H1 (cell line): ENCODE measurements around the gene RASAL2. TPM values are rescaled to one million over a fixed set of nuclear protein-coding genes. Genes with fewer than 3 reads are reported as not detected.

Source experiments
- CTCF ChIA-PET: fragments of 300-600 bp; sonication (Branson Sonifier 250); formaldehyde crosslinking; loops from one replicate; lab custom pipeline; 2021; ENCODE audit not compliant: partially characterized antibody; lab: Charles Lee
- POLR2A ChIA-PET: fragments of 300-600 bp; sonication (Branson Sonifier 250); formaldehyde crosslinking; loops from one replicate; lab custom pipeline; 2021; ENCODE audit warnings: inconsistent platforms; ENCODE audit not compliant: partially characterized antibody; lab: Charles Lee
- DNase-seq, 2 experiments: peaks; one replicate each; pipeline versions ENCODE4 v3.0.0 to v3.0.0-alpha.2; 2010 to 2022; ENCODE audit warnings: low spot score in 2 of 2, low read depth in 1 of 2, mixed read lengths in 1 of 2
- FAIRE-seq: peaks from 2 replicates; lab custom pipeline; 2011; peaks lifted over from hg19 to GRCh38; lab: Jason Lieb, UNC
- H2AFZ ChIP-seq: 2 replicates; pipeline ENCODE4 v1.8.1; 2012; ENCODE audit warnings: low read length, inconsistent platforms
- H2AK5ac ChIP-seq: 2 replicates; pipeline ENCODE4 v1.6.1; 2013; ENCODE audit warnings: low read depth, low read length
- H2BK120ac ChIP-seq: replicated peaks from 2 replicates; pipeline ENCODE3; 2013; ENCODE audit warnings: low read depth, low read length, inconsistent platforms
- H2BK12ac ChIP-seq: 2 replicates; pipeline ENCODE4 v1.6.1; 2013; ENCODE audit warnings: low read depth, low read length
- H2BK15ac ChIP-seq: 2 replicates; pipeline ENCODE4 v1.6.1; 2013; ENCODE audit warnings: low read length
- H2BK20ac ChIP-seq: 2 replicates; pipeline ENCODE4 v1.6.1; 2013; ENCODE audit warnings: low read length
- H2BK5ac ChIP-seq: 2 replicates; pipeline ENCODE4 v1.6.1; 2013; ENCODE audit warnings: low read depth, low read length
- H3K14ac ChIP-seq: 2 replicates; pipeline ENCODE4 v1.6.1; 2013; ENCODE audit warnings: inconsistent platforms; ENCODE audit not compliant: insufficient read length
- H3K18ac ChIP-seq: 2 replicates; pipeline ENCODE4 v1.6.1; 2013; ENCODE audit warnings: low read length; ENCODE audit errors: extremely low read depth
- H3K23ac ChIP-seq: 2 replicates; pipeline ENCODE4 v1.6.1; 2013; ENCODE audit warnings: inconsistent platforms; ENCODE audit not compliant: insufficient read length
- H3K23me2 ChIP-seq: 2 replicates; pipeline ENCODE4 v1.6.1; 2013; ENCODE audit warnings: low read depth, low read length
- H3K27ac ChIP-seq: 2 replicates; pipeline ENCODE4 v1.6.1; 2011; ENCODE audit warnings: low read depth, low read length, inconsistent platforms
- H3K27me3 ChIP-seq, 4 experiments: replicated peaks in 1 of 4; 1 replicate in 1 of 4; 2 replicates in 3 of 4; pipeline versions ENCODE4 v1.6.1 to v1.8.1; 2011 to 2013; ENCODE audit warnings: low read length in 3 of 4, mild to moderate bottlenecking in 3 of 4, inconsistent platforms in 2 of 4, mixed read lengths in 2 of 4, moderate library complexity in 1 of 4; ENCODE audit not compliant: control insufficient read depth in 3 of 4, insufficient read depth in 3 of 4; ENCODE audit errors: extremely low read depth in 1 of 4
- H3K36me3 ChIP-seq, 4 experiments: 2 replicates each; pipeline versions ENCODE4 v1.6.1 to v1.8.1; 2011 to 2013; ENCODE audit warnings: mild to moderate bottlenecking in 4 of 4, low read length in 3 of 4, moderate library complexity in 2 of 4, control low read depth in 1 of 4, inconsistent platforms in 1 of 4; ENCODE audit not compliant: insufficient read depth in 4 of 4, control insufficient read depth in 2 of 4
- H3K4ac ChIP-seq: replicated peaks from 2 replicates; pipeline ENCODE3; 2013; ENCODE audit warnings: low read length, low read depth, mixed read lengths, inconsistent platforms; ENCODE audit not compliant: insufficient read length
- H3K4me1 ChIP-seq, 4 experiments: replicated peaks in 1 of 4; 1 replicate in 1 of 4; 2 replicates in 3 of 4; pipeline versions ENCODE4 v1.6.1 to v1.8.1; 2011 to 2013; ENCODE audit warnings: low read length in 3 of 4, inconsistent platforms in 2 of 4, mixed read lengths in 1 of 4; ENCODE audit not compliant: insufficient read depth in 4 of 4, control insufficient read depth in 3 of 4
- H3K4me2 ChIP-seq, 2 experiments: 2 replicates each; pipeline versions ENCODE4 v1.6.1 to v1.8.1; 2011 to 2013; ENCODE audit warnings: low read depth in 2 of 2, low read length in 2 of 2, control low read depth in 1 of 2, inconsistent platforms in 1 of 2, mild to moderate bottlenecking in 1 of 2; ENCODE audit not compliant: insufficient read depth in 1 of 2
- H3K4me3 ChIP-seq, 4 experiments: fragments of 200-600, 300-600 bp in 1 of 4; sonication (generic), shearing (Covaris generic), sonication (Bioruptor Twin) in 1 of 4; 2 replicates each; pipeline versions ENCODE4 v1.5.1 to v1.8.1; 2011 to 2016; ENCODE audit warnings: low read length in 4 of 4, low read depth in 3 of 4, control low read depth in 2 of 4, inconsistent platforms in 2 of 4, mild to moderate bottlenecking in 2 of 4, mixed read lengths in 1 of 4, moderate library complexity in 1 of 4; ENCODE audit not compliant: insufficient read depth in 2 of 4; ENCODE audit errors: extremely low read depth in 1 of 4
- H3K56ac ChIP-seq: replicated peaks from 2 replicates; pipeline ENCODE3; 2013; ENCODE audit warnings: low read depth, mild to moderate bottlenecking, mixed read lengths, low read length, inconsistent platforms; ENCODE audit not compliant: insufficient read length
- H3K79me1 ChIP-seq: 2 replicates; pipeline ENCODE4 v1.6.1; 2013; ENCODE audit warnings: low read depth, low read length, control low read depth
- H3K79me2 ChIP-seq, 2 experiments: 2 replicates each; pipeline versions ENCODE4 v1.6.1 to v1.8.1; 2012 to 2013; ENCODE audit warnings: low read length in 2 of 2, mild to moderate bottlenecking in 2 of 2, inconsistent platforms in 1 of 2; ENCODE audit not compliant: insufficient read depth in 2 of 2, control insufficient read depth in 1 of 2
- H3K9ac ChIP-seq, 4 experiments: replicated peaks in 1 of 4; 1 replicate in 1 of 4; 2 replicates in 3 of 4; pipeline versions ENCODE4 v1.6.1 to v1.8.1; 2011 to 2013; ENCODE audit warnings: low read depth in 3 of 4, low read length in 3 of 4, control low read depth in 2 of 4, mild to moderate bottlenecking in 2 of 4, moderate library complexity in 2 of 4, inconsistent platforms in 1 of 4; ENCODE audit errors: extremely low read depth in 1 of 4
- H3K9me3 ChIP-seq, 2 experiments: 2 replicates each; pipeline versions ENCODE4 v1.6.1 to v1.8.1; 2012 to 2013; ENCODE audit warnings: mild to moderate bottlenecking in 2 of 2, moderate library complexity in 2 of 2, control low read depth in 1 of 2, inconsistent platforms in 1 of 2, low read depth in 1 of 2, low read length in 1 of 2, mixed read lengths in 1 of 2; ENCODE audit not compliant: insufficient read depth in 2 of 2
- H4K20me1 ChIP-seq, 2 experiments: replicated peaks in 1 of 2; 2 replicates each; pipeline versions ENCODE3 to v1.8.1; 2011 to 2013; ENCODE audit warnings: inconsistent platforms in 2 of 2, low read length in 2 of 2, mild to moderate bottlenecking in 1 of 2; ENCODE audit not compliant: insufficient read depth in 2 of 2, control insufficient read depth in 1 of 2
- H4K5ac ChIP-seq: 2 replicates; pipeline ENCODE4 v1.6.1; 2013; ENCODE audit warnings: low read length, low read depth, mixed read lengths, inconsistent platforms; ENCODE audit not compliant: insufficient read length
- H4K8ac ChIP-seq: 2 replicates; pipeline ENCODE4 v1.8.0; 2013; ENCODE audit warnings: mild to moderate bottlenecking, moderate library complexity, low read length, inconsistent platforms; ENCODE audit not compliant: insufficient read depth; ENCODE audit errors: extremely low read depth
- H4K91ac ChIP-seq: replicated peaks from 2 replicates; pipeline ENCODE3; 2013; ENCODE audit warnings: low read length, mixed read lengths, inconsistent platforms; ENCODE audit not compliant: insufficient read length
- ASH2L ChIP-seq: fragments of 200-600, 300-600 bp; sonication (generic); IDR thresholded peaks from one replicate; pipeline ENCODE4 v1.7.1; 2017; ENCODE audit warnings: low read length
- ATF3 ChIP-seq: IDR thresholded peaks from 2 replicates; pipeline ENCODE4 v1.6.1; 2011; ENCODE audit warnings: low read depth, mild to moderate bottlenecking, low read length; ENCODE audit not compliant: insufficient read depth
- CBX5 ChIP-seq: fragments of 300-800, 300-1000 bp; sonication (generic); IDR thresholded peaks from 2 replicates; pipeline ENCODE4 v1.7.1; 2016; ENCODE audit warnings: antibody characterized with exemption, low read length, low read depth
- EP300 ChIP-seq, 2 experiments: IDR thresholded peaks; 1 replicate in 1 of 2; 2 replicates in 1 of 2; pipeline ENCODE4 v1.6.1; 2011 to 2012; ENCODE audit warnings: low read depth in 2 of 2, low read length in 2 of 2, mild to moderate bottlenecking in 2 of 2, borderline replicate concordance in 1 of 2, inconsistent platforms in 1 of 2, moderate library complexity in 1 of 2
- KDM1A ChIP-seq: fragments of 200-600, 300-600 bp; sonication (generic); IDR thresholded peaks from 2 replicates; pipeline ENCODE4 v1.7.1; 2016; ENCODE audit warnings: mild to moderate bottlenecking, low read length, borderline replicate concordance
- NANOG ChIP-seq: IDR thresholded peaks from 2 replicates; pipeline ENCODE4 v1.6.1; 2011; ENCODE audit warnings: low read length, low read depth, mild to moderate bottlenecking, inconsistent platforms; ENCODE audit not compliant: insufficient read depth, poor library complexity, severe bottlenecking
- RFX5 ChIP-seq: IDR thresholded peaks from 2 replicates; pipeline ENCODE4 v1.6.1; 2011; ENCODE audit warnings: low read depth, low read length, improper control_type of control experiment, borderline replicate concordance
- RXRA ChIP-seq: IDR thresholded peaks from 2 replicates; pipeline ENCODE4 v1.6.1; 2011; ENCODE audit warnings: low read depth, mild to moderate bottlenecking, low read length, moderate library complexity; ENCODE audit not compliant: insufficient read depth
- SIX5 ChIP-seq: IDR thresholded peaks from 2 replicates; pipeline ENCODE4 v1.6.1; 2011; ENCODE audit warnings: mild to moderate bottlenecking, low read depth, low read length
- SP2 ChIP-seq: IDR thresholded peaks from 2 replicates; pipeline ENCODE4 v1.6.1; 2012; ENCODE audit warnings: mild to moderate bottlenecking, low read length, inconsistent platforms
- TAF1 ChIP-seq: IDR thresholded peaks from 2 replicates; pipeline ENCODE4 v1.6.1; 2011; ENCODE audit warnings: mild to moderate bottlenecking, low read depth, low read length
- polyA plus RNA-seq, 7 experiments: library from polyadenylated mRNA; depleted of rRNA in 3 of 7; stranded (reverse) in 5 of 7; unstranded in 2 of 7; fragments of >200 nt in 5 of 7; fragments of 200-250 nt in 2 of 7; gene quantifications; 1 replicate in 5 of 7; 2 replicates in 1 of 7; 4 replicates in 1 of 7; pipeline versions ENCODE4 v1.2.1 to v1.2.3, GENCODE V29; 2011 to 2013; ENCODE audit warnings: missing spikeins in 2 of 7, mixed read lengths in 2 of 7
- total RNA-seq: library from RNA; stranded (reverse); fragmentation: NEBNext Ultra II Directional; extraction: Animal tissue kit (Norgen Biotek cat#: 25700); gene quantifications from 2 replicates; pipeline ENCODE4 v1.2.1, GENCODE V29; 2021
- TF ChIP-seq, protein P1 (sequence below), 3 experiments: IDR thresholded peaks; 1 replicate in 2 of 3; 2 replicates in 1 of 3; pipeline versions ENCODE4 v1.5.1 to v1.6.1; 2011; ENCODE audit warnings: low read length in 3 of 3, mild to moderate bottlenecking in 3 of 3, inconsistent platforms in 2 of 3, low read depth in 1 of 3, moderate library complexity in 1 of 3; ENCODE audit not compliant: insufficient read depth in 1 of 3; ENCODE audit errors: control extremely low read depth in 1 of 3

The RASAL2 gene
- total and polyA plus RNA-seq, 2 of the 8 experiments (the other 6 are each of a cell fraction or from before 2014, with no cell fraction given), result 15.9 to 32.5 TPM

GRCh38 chr1:178367151-178367550 lies 273.2 kb downstream of the RASAL2 start:
- Histone ChIP-seq H2BK12ac (no peak overlapping the region), H3K4me3 (no peak overlapping the region), H3K56ac (no peak overlapping the region), H4K91ac (no peak overlapping the region), H3K4ac (no peak overlapping the region), H2BK120ac (no peak overlapping the region), H2AFZ (no peak overlapping the region), H2BK20ac (no peak overlapping the region), H3K23ac (no peak overlapping the region), H2AK5ac (no peak overlapping the region), H3K36me3 (no peaks in the 10 kb centered on the region), H4K20me1 (no peaks in the 10 kb centered on the region), H3K4me2 (no peak overlapping the region), H3K27me3 (no peaks in the 10 kb centered on the region), H3K27ac (no peak overlapping the region), H3K79me2 (peaks cover 0 to 14% of the 10 kb centered on the region in 2 experiments; a peak in 3 of 4 replicates), H2BK15ac (no peak overlapping the region), H3K18ac (no peak overlapping the region), H4K8ac (no peak overlapping the region), H3K4me1 (peaks cover 0 to 5% (median 2%) of the 10 kb centered on the region in 4 experiments; a peak in 3 of 7 replicates), H3K9ac (no peak overlapping the region), H3K79me1 (no peaks in the 10 kb centered on the region), H2BK5ac (no peak overlapping the region), H3K23me2 (no peaks in the 10 kb centered on the region), H4K5ac (no peak overlapping the region), H3K9me3 (no peaks in the 10 kb centered on the region), H3K14ac (no peak overlapping the region)
- CTCF ChIA-PET, result interaction anchor here (1.8 to 2.9 kb wide), 2 partner anchors 13 to 21 kb away, joined by 5 to 8 read pairs; no protein-coding TSS in a partner anchor
- DNase-seq, result no peak
- POLR2A ChIA-PET, result no interaction called here
- no peak for FAIRE-seq
- TF ChIP-seq TAF1 (no peak), ATF3 (no peak), RXRA (no peak), SIX5 (no peak), RFX5 (no peak), CBX5 (no peak), ASH2L (no peak), KDM1A (no peak), NANOG (no peak), EP300 (IDR thresholded peaks at IDR 0.05; ENCODE audit: borderline replicate concordance in 1 of 2, low read depth in 2 of 2, low read length in 2 of 2) (no peak), SP2 (no peak)
- TF ChIP-seq, protein P1, sequence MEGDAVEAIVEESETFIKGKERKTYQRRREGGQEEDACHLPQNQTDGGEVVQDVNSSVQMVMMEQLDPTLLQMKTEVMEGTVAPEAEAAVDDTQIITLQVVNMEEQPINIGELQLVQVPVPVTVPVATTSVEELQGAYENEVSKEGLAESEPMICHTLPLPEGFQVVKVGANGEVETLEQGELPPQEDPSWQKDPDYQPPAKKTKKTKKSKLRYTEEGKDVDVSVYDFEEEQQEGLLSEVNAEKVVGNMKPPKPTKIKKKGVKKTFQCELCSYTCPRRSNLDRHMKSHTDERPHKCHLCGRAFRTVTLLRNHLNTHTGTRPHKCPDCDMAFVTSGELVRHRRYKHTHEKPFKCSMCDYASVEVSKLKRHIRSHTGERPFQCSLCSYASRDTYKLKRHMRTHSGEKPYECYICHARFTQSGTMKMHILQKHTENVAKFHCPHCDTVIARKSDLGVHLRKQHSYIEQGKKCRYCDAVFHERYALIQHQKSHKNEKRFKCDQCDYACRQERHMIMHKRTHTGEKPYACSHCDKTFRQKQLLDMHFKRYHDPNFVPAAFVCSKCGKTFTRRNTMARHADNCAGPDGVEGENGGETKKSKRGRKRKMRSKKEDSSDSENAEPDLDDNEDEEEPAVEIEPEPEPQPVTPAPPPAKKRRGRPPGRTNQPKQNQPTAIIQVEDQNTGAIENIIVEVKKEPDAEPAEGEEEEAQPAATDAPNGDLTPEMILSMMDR (IDR thresholded peaks at IDR 0.05; ENCODE audit: control extremely low read depth in 1 of 3, insufficient read depth in 1 of 3, low read depth in 1 of 3, low read length in 3 of 3), result no peak
